ENCODE data around the gene JADE1.
A peak's percentile ranks its signal among the peaks of the same experiment; 100 is the strongest.

JADE1 gene

DNA sequence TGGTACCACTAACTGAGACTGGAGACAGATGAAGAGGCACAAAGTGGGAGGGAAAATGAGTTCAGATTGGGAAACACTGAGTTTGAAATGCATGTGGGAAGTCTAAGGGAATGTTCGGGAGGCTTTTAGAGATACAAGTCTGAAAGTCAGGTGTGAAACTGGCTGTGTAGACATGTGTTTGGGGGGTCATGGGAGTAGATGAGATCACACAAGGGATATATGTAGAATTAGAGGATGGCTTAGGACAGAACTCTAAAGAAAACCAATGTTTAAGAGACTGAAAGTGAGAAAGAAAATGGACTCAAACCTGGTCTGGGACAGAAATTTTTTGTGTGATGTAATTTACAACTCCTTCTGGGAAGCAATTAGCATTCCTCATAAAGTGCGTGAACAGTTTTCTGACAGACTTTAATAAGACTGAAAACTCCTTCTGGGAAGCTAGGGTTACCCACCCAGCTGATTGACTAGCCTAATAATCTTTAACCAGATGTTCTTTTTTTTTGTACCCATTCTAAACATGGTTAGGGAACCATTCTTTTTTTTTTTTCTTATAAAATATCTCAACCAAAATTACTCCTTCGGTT lies 8.7 kb upstream of the JADE1 start:
- no peak overlapping the region for H2BK5ac ChIP-seq (ENCODE audit: low read length)
- 100% methylated on average over 1 of the region's 3 CpGs for WGBS (ENCODE audit: extremely low coverage, insufficient coverage, low lambda C conversion rate)
- no peak overlapping the region for H2AK5ac ChIP-seq (ENCODE audit: low read length)
- no peaks in the 10 kb centered on the region for H3K79me1 ChIP-seq (ENCODE audit: low read length)
- no peaks in the 10 kb centered on the region for H3K27me3 ChIP-seq (ENCODE audit: insufficient read depth, low read length, poor library complexity)
- H3K4me1 ChIP-seq (ENCODE audit: control insufficient read depth, low read depth, low read length): peaks cover 9% of the 10 kb centered on the region
- no peak overlapping the region for H3K27ac ChIP-seq (ENCODE audit: low read depth, low read length)
- DNase-seq: no peak
- H3K9ac ChIP-seq (ENCODE audit: low read length): no peak overlapping the region
- no peak overlapping the region for H3K23ac ChIP-seq (ENCODE audit: low read length)
- H3K4me3 ChIP-seq (ENCODE audit: low read length): no peak overlapping the region
- H3K56ac ChIP-seq (ENCODE audit: low read length): no peak overlapping the region
- no peaks in the 10 kb centered on the region for H3K36me3 ChIP-seq (ENCODE audit: control insufficient read depth, insufficient read depth, low read length)
- no peak overlapping the region for H3K4me2 ChIP-seq (ENCODE audit: low read length)
- H4K5ac ChIP-seq (ENCODE audit: low read length): no peak overlapping the region
- no peak overlapping the region for H2BK120ac ChIP-seq (ENCODE audit: low read depth, low read length)
- H3K18ac ChIP-seq (ENCODE audit: low read length): no peak overlapping the region
- H2BK15ac ChIP-seq (replicated peaks; ENCODE audit: low read depth): no peak overlapping the region
- no peak overlapping the region for H3K4ac ChIP-seq (ENCODE audit: low read depth, low read length)
- no peaks in the 10 kb centered on the region for H3K79me2 ChIP-seq (ENCODE audit: control insufficient read depth, insufficient read depth, low read length)
- no peak overlapping the region for H4K8ac ChIP-seq (ENCODE audit: low read depth, low read length)

DNA sequence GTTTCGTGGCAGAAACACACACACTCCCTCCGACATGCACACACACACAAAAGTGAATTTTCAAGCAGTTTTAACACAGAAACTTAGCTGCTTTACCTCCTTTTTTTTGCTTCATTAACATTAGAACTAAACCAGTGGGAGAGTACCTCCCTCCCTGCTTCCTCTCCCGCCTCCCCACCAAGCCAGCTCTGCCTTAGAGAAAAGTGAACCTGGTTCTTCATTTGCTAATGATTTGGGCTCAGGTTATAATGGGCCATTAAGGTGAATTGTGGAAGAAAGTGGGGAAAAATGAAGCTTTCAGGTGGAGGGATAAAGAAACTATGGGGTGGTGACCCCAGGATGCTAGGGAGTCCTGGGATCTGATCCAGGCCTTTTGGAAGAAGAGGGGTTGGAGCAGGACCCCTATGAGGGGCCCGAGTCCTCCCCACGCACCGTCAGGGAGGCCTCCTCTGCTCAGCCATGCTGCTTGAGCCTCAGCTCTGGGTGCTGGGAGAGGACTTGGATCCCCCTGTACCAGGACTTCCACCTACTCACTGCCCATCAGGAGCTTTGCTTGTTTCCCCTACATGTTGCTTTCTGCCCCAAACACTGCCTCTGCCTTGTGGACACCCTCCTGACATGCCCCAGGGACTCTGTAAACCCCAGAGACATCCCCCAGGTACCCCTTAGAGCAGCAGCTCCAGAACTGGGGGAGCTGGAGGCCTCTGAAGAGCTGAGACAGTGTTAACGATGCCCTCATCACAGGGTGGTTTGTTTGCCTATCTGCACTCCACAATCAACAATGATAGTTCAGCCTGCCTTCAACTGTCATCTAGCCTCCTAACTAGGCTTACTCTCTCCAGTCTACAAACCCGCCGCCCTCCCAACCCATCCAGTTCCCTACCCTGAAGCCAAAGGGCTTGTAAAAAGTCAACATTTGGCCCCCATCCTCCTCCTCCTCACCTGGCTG lies 6.5 kb upstream of the JADE1 start:
- no peak overlapping the region for H3K4me3 ChIP-seq (ENCODE audit: low read length)
- no peaks in the 10 kb centered on the region for H3K27me3 ChIP-seq (ENCODE audit: insufficient read depth, low read length, poor library complexity)
- peak overlapping the region; percentile 10 for H3K56ac ChIP-seq (ENCODE audit: low read length)
- no peak overlapping the region for H2BK15ac ChIP-seq (replicated peaks; ENCODE audit: low read depth)
- H3K18ac ChIP-seq (ENCODE audit: low read length): peak overlapping the region; percentile 71
- H3K4me2 ChIP-seq (ENCODE audit: low read length): no peak overlapping the region
- H3K9ac ChIP-seq (ENCODE audit: low read length): no peak overlapping the region
- H2BK120ac ChIP-seq (ENCODE audit: low read depth, low read length): no peak overlapping the region
- no peak for DNase-seq
- H3K27ac ChIP-seq (ENCODE audit: low read depth, low read length): no peak overlapping the region
- no peak overlapping the region for H3K23ac ChIP-seq (ENCODE audit: low read length)
- WGBS (ENCODE audit: extremely low coverage, insufficient coverage, low lambda C conversion rate): no CpG with 5 or more reads among the region's 9 CpGs
- no peak overlapping the region for H2BK5ac ChIP-seq (ENCODE audit: low read length)
- peak overlapping the region; percentile 27 for H3K4ac ChIP-seq (ENCODE audit: low read depth, low read length)
- H4K8ac ChIP-seq (ENCODE audit: low read depth, low read length): no peak overlapping the region
- H3K79me1 ChIP-seq (ENCODE audit: low read length): no peaks in the 10 kb centered on the region
- H2AK5ac ChIP-seq (ENCODE audit: low read length): no peak overlapping the region
- H3K36me3 ChIP-seq (ENCODE audit: control insufficient read depth, insufficient read depth, low read length): no peaks in the 10 kb centered on the region
- H3K79me2 ChIP-seq (ENCODE audit: control insufficient read depth, insufficient read depth, low read length): no peaks in the 10 kb centered on the region
- H4K5ac ChIP-seq (ENCODE audit: low read length): no peak overlapping the region
- peaks cover 9% of the 10 kb centered on the region for H3K4me1 ChIP-seq (ENCODE audit: control insufficient read depth, low read depth, low read length)

DNA sequence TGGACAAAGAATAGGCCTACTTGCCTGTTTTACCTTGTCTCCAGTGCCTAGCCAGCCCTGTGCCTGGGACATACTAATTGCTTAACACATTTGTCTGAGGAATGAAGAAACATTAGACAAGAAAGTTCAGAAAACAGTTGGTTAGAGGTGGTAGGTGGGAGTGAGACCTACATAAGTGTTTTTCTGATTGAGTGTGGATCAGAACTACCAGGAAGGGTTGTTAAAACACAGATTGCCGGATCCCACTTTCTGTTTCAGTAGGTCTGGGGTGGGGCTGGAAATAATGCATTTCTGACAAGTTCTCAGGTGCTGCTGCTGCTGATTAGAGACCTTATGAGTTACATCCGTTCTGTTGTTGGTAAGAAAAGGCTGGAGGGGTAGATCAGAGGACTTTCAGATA lies 5.7 kb upstream of the JADE1 start:
- DNase-seq: no peak
- H3K56ac ChIP-seq (ENCODE audit: low read length): peak overlapping the region; percentile 10
- no peak overlapping the region for H3K23ac ChIP-seq (ENCODE audit: low read length)
- no peak overlapping the region for H2AK5ac ChIP-seq (ENCODE audit: low read length)
- H2BK5ac ChIP-seq (ENCODE audit: low read length): no peak overlapping the region
- no peak overlapping the region for H2BK120ac ChIP-seq (ENCODE audit: low read depth, low read length)
- H3K4me1 ChIP-seq (ENCODE audit: control insufficient read depth, low read depth, low read length): peaks cover 9% of the 10 kb centered on the region
- no peak overlapping the region for H3K4me3 ChIP-seq (ENCODE audit: low read length)
- no peak overlapping the region for H2BK15ac ChIP-seq (replicated peaks; ENCODE audit: low read depth)
- H4K5ac ChIP-seq (ENCODE audit: low read length): no peak overlapping the region
- no peak overlapping the region for H4K8ac ChIP-seq (ENCODE audit: low read depth, low read length)
- H3K4me2 ChIP-seq (ENCODE audit: low read length): no peak overlapping the region
- no peak overlapping the region for H3K4ac ChIP-seq (ENCODE audit: low read depth, low read length)
- WGBS (ENCODE audit: extremely low coverage, insufficient coverage, low lambda C conversion rate): no CpG with 5 or more reads among the region's 2 CpGs
- H3K18ac ChIP-seq (ENCODE audit: low read length): no peak overlapping the region
- no peaks in the 10 kb centered on the region for H3K79me1 ChIP-seq (ENCODE audit: low read length)
- H3K36me3 ChIP-seq (ENCODE audit: control insufficient read depth, insufficient read depth, low read length): no peaks in the 10 kb centered on the region
- no peak overlapping the region for H3K9ac ChIP-seq (ENCODE audit: low read length)
- H3K27ac ChIP-seq (ENCODE audit: low read depth, low read length): no peak overlapping the region
- no peaks in the 10 kb centered on the region for H3K79me2 ChIP-seq (ENCODE audit: control insufficient read depth, insufficient read depth, low read length)
- H3K27me3 ChIP-seq (ENCODE audit: insufficient read depth, low read length, poor library complexity): no peaks in the 10 kb centered on the region

DNA sequence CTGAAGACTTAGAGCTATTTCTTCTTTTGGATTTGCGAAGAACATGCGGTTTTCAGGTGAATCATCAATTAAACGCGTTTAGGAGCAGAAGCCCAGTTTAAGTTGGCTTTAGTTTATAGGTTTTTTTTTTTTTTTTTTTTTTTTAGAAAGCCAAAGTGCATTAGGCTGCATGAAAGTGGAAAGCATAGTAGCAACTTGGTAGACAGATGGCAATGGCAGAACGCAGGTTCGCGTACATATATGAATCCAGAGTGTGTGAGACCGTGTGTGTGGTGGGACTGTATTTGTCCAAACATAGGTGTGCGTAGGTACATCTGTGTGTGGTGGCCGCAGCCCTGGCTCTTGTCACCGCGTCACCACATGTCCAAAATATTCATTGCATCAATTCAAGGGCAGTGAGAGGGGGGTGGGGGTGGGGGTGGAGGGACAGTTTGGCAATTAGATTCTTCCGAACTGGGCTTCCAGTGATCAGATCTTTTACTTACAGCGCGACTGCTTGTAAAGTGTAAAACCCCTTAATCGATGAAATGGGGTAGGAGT lies 901 bp downstream of the JADE1 start:
- Histone ChIP-seq H2AK5ac (ENCODE audit: low read length) (no peak overlapping the region), H3K79me1 (ENCODE audit: low read length) (no peaks in the 10 kb centered on the region), H3K79me2 (ENCODE audit: control insufficient read depth, insufficient read depth, low read length) (peaks cover 18% of the 10 kb centered on the region), H2BK15ac (replicated peaks; ENCODE audit: low read depth) (no peak overlapping the region), H4K5ac (ENCODE audit: low read length) (no peak overlapping the region), H3K4ac (ENCODE audit: low read depth, low read length) (peak overlapping the region; percentile 46), H3K4me3 (ENCODE audit: low read length) (peak overlapping the region; percentile 66), H2BK5ac (ENCODE audit: low read length) (peak overlapping the region; percentile 39), H3K56ac (ENCODE audit: low read length) (peak overlapping the region; percentile 76), H3K36me3 (ENCODE audit: control insufficient read depth, insufficient read depth, low read length) (no peaks in the 10 kb centered on the region), H3K23ac (ENCODE audit: low read length) (no peak overlapping the region), H3K9ac (ENCODE audit: low read length) (peak overlapping the region; percentile 79), H3K4me2 (ENCODE audit: low read length) (peak overlapping the region; percentile 86), H3K18ac (ENCODE audit: low read length) (peak overlapping the region; percentile 77), H4K8ac (ENCODE audit: low read depth, low read length) (no peak overlapping the region), H3K27ac (ENCODE audit: low read depth, low read length) (peak overlapping the region; percentile 100), H2BK120ac (ENCODE audit: low read depth, low read length) (peak overlapping the region; percentile 2), H3K27me3 (ENCODE audit: insufficient read depth, low read length, poor library complexity) (no peaks in the 10 kb centered on the region), H3K4me1 (ENCODE audit: control insufficient read depth, low read depth, low read length) (no peaks in the 10 kb centered on the region)
- DNase-seq: peak; percentile 53
- WGBS (ENCODE audit: extremely low coverage, insufficient coverage, low lambda C conversion rate): no CpG with 5 or more reads among the region's 16 CpGs

DNA sequence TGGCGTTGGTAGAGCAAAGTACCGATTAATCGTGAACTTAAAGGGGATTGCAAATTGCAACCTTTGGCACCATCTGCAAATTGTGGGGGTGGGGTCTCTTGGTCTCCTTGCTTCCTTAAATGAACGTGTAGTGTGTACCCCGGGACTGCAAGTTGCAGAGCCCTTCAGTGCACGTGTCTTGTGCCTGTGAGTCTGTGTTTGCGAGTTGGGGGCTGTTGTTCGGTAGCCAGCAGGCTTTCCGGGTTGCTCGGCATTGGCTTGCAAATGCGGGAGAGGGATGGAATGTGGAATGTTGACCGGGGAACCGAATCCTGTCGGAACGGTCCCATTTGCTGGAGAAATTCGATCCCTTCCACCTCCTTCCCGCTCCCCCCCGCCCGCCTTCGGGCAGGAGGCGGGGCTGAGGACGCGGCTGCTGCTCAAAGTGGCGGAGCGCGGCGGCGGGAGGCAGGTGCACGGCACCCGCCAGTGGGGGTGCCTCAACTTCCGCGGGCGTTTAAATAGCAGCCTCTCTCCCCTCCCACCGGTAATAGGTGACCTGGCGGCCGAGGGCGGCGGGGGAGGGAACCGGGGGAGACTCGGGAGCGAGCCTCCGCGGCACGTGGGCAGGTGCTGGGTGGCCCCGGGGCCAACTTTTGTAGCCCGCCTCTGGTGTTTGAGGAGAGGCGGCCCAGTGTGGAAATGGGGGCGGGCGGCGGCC lies 1.5 kb downstream of the JADE1 start:
- no peaks in the 10 kb centered on the region for H3K36me3 ChIP-seq (ENCODE audit: control insufficient read depth, insufficient read depth, low read length)
- H3K23ac ChIP-seq (ENCODE audit: low read length): no peak overlapping the region
- peak overlapping the region; percentile 97 for H3K18ac ChIP-seq (ENCODE audit: low read length)
- H4K8ac ChIP-seq (ENCODE audit: low read depth, low read length): no peak overlapping the region
- H3K4me1 ChIP-seq (ENCODE audit: control insufficient read depth, low read depth, low read length): no peaks in the 10 kb centered on the region
- H2BK15ac ChIP-seq (replicated peaks; ENCODE audit: low read depth): peak overlapping the region; percentile 10
- WGBS (ENCODE audit: extremely low coverage, insufficient coverage, low lambda C conversion rate): no CpG with 5 or more reads among the region's 50 CpGs
- no peaks in the 10 kb centered on the region for H3K27me3 ChIP-seq (ENCODE audit: insufficient read depth, low read length, poor library complexity)
- peaks cover 22% of the 10 kb centered on the region for H3K79me2 ChIP-seq (ENCODE audit: control insufficient read depth, insufficient read depth, low read length)
- H3K79me1 ChIP-seq (ENCODE audit: low read length): no peaks in the 10 kb centered on the region
- DNase-seq: peak; percentile 98
- peak overlapping the region; percentile 70 for H2BK120ac ChIP-seq (ENCODE audit: low read depth, low read length)
- peak overlapping the region; percentile 94 for H3K4ac ChIP-seq (ENCODE audit: low read depth, low read length)
- peak overlapping the region; percentile 100 for H3K27ac ChIP-seq (ENCODE audit: low read depth, low read length)
- H3K56ac ChIP-seq (ENCODE audit: low read length): peak overlapping the region; percentile 90
- peak overlapping the region; percentile 39 for H2BK5ac ChIP-seq (ENCODE audit: low read length)
- H3K4me2 ChIP-seq (ENCODE audit: low read length): peak overlapping the region; percentile 86
- H3K9ac ChIP-seq (ENCODE audit: low read length): peak overlapping the region; percentile 79
- peak overlapping the region; percentile 66 for H3K4me3 ChIP-seq (ENCODE audit: low read length)
- no peak overlapping the region for H4K5ac ChIP-seq (ENCODE audit: low read length)
- H2AK5ac ChIP-seq (ENCODE audit: low read length): no peak overlapping the region
